Activated CD8-positive, alpha-beta memory T cell treated with anti-CD3 and anti-CD28 coated beads, Interleukin-2, amount 50 U/mL, for 1 hour (primary cell): Measurements from ENCODE around the gene NKAIN1.
"Not testable (repeated sequence)": the region's sequence is repeated elsewhere in the genome, so short reads cannot be mapped to it uniquely, and the experiment has no call there.

Source experiments
- DNase-seq: peaks from one replicate; pipeline ENCODE4 v3.0.0-alpha.2; 2020; ENCODE audit errors: extremely low read depth

Gene NKAIN1

DNA sequence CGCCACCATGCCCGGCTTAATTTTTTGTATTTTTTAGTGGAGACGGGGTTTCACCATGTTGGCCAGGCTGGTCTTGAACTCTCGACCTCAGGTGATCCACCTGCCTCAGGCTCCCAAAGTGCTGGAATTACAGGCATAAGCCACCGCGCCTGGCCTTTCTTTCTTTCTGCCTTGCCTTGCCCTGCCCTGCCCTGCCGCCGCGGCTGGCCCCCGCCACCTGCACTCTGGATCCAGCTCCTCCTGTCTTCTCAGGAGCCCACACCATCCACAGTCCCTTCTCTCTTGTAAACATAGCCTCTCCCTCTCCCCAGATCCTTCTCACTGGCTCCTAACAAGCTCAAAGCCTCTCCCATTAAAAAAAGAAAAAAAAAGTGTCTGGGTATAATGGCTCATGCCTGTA is 44.4 kb downstream of the NKAIN1 start:
- DNase-seq, result not testable (repeated sequence)

DNA sequence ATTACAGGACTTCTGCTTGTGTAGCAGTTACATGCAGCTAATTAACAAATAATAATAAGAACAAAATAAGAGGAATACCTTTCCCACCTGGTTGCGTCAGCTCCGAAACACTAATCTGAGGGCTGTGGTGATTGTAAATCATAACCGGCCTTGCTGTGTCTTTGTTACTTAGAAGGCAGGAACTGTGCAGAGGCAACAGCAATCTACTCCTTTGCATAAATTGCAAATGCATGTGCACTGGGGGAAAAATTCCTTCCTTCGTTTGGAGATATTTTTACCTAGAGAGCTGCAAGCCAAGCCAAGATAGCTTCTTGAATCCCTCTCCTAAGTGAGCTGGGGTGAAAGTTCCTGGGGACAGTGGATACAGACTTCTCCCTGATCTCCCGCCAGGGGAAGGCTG is 46.0 kb downstream of the NKAIN1 start:
- no peak for DNase-seq

DNA sequence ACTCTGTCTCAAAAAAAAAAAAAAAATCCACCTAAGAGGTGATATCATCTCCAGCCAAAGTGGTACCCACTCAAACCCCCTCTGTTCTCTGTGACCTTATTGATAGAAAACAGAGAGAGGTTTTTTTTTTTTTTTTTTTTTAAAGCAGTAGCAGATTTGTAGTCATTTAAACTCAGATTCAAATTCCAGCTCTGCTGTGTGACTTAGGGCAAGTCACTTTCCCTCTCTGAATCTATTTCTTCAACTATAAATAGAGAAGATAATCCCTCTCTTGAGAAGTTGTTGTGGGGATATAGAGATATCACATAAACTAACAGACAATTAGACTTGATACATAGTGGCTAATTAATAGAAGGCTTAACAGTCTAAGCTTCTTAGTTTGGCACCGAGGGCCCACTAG is 48.4 kb downstream of the NKAIN1 start:
- no peak for DNase-seq

DNA sequence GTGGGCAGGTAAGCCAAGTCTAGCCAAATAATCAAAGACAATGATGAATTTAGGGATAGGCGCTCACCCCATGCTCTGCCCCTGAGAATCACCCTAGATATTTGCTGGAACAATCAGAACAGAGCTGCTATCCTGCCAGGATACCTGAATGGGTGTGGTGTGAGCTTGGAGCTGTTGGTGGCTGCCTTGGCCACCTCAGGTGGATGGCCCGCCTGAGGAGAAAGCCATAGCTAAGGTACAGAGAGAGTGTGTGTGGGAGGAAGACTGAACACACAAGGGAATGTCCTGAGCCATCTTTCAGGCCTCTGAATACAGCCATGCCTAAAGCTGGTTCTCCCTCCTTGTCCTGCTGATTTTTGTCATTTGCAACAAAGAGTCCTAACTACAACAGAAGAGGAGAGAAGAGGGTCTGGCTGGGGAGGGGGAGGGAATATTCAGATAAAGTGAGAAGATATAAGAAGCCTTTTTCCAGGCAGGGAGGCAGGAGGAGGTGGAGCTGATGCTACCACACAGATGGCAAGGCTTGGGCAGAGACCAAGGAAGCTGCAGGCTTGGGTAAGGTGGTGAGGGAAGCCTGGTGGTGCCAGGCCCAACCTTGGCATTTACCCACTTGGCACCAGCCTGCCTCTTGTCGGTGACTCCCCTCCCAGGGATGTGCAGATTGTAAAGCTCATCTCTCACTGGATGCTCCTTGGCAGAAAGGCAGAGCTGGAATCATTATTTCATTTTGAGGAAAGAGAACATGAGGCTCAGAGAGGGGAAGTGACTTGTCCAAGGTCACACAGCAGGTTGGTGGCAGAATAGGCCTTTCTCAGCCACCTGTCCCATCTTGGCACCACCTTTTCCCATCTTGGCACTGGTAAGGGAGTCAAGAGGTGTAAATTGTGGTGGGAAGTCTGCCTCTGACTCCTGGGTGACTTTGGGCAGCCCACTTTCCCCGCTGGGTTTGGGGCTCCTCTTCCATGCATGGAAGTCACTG is 49.7 kb downstream of the NKAIN1 start:
- no peak for DNase-seq

DNA sequence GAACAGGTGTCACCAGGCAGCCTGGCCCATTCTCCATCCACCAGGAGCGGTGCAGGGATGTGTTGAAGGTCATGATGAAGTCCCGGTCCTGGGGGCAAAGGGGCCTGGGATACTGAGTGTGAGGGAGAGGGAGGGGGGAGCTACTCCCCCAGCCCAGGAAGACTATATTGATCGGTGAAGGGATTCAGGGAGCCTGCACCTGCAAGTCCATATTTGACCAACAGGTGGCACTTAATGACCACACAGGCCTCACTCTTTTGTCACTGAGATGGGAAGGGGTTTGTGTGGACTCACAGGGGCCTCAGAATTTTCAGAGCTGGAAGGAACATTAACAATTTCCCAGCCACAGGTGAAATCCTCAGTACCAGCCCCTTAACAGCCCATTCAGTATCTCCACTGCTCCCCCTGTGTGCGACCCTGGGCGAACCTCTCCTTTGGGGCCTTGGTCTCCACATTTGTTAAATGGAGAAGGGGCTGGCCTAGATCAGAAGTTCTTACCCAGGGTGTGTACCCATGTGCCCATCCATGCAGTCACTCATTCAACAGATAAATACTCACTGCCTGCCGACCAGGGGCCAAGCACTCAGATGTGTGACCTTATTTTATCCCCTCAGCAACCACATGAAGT is 55.6 kb downstream of the NKAIN1 start:
- DNase-seq, result no peak

DNA sequence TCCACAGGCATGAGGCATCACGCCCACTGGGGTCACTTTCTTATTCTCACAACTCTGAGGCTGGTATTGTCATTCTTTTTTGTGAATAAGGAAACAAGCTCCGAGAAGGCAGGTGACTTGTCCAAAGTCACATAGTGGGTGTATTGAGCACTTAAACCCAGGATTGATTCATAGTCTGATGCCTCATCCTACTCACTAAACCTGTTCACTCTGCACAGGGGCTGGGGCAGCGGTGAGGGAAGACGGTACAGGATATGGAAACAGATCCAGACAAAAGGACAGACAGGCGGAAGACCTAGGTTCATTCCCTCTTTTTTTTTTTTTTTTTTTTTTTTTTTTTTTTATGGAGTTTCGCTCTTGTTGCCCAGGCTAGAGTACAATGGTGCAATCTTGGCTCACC is 56.6 kb downstream of the NKAIN1 start:
- DNase-seq, result no peak

DNA sequence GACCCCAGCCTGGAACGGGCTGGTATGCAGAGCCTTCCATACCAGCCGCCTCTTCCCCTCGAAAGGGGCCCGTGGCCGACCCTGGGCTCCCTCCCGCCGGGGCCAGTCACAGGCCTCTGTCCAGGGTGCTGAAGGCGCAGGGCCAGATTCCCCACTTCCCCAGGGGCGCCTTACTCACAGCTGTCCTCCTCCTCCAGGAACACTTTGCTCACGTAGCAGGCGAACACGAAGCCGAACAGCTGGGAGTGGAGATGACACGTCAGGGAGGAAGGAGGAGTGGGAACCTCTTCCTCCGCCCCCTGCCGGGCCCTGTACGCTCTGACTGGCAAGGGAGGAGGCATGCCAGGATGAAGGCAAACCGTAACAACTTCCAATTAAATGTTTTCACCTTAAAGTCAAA is 57.3 kb downstream of the NKAIN1 start:
- no peak for DNase-seq

DNA sequence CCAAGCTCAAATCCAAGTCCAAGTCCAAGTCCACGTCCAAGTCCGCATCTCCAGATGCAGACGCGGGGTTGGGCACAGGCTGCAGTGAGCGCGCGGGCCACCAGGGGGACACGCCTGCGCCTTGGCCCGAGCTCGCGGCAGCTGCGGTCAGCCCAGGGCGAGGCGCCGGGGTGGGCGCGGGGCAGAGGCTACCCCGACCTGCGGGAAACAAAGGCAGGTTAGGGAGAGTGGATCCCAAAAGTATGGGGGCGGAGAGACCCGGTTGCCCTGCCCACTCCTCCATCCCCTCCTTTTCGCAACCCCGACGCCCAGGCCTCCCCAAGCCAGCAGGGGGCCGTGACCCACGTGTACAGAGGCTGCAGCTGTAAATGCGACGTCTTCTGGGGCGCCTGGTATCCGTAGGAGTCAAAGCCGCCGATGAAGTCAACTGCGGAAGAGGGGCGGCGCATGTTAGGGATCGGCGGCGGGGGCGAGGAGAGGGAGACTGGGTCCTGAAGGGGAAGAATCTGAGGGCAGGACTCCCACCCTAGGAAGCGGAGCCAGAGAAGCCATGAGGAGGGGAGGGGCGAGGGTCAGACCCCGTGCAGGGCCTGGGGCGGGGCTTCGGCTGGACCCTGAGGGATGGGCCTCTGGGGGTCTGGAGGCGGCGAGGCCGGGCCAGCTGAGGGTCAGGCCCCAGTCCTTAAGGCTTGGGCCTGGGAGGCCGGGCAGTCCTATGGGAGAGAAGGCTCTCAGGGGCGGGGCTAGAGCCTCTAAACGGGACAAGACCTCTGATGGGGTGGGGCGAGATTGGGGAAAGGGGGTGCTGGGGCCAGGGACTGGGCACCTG is 58.0 kb downstream of the NKAIN1 start:
- DNase-seq, result no peak

DNA sequence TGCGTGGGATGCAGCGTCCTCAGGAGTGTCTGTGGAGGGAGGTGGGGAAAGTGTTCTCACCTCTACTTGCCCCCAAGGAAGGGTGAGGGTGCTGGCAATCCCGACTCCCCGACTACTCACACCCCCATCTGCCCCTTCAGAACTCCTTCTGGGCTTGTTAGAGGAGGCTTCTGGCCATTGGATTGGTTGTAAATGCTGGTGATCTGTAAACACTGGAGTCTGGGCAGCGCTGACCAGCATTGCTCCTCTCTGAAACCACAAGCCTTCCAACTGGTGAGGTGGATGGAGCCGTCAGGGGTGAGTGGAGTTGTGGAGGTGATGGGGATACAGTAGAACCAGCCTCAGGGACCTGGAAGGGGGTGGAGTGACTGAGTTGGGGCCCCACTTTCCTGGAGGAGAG is 59.3 kb downstream of the NKAIN1 start:
- no peak for DNase-seq

DNA sequence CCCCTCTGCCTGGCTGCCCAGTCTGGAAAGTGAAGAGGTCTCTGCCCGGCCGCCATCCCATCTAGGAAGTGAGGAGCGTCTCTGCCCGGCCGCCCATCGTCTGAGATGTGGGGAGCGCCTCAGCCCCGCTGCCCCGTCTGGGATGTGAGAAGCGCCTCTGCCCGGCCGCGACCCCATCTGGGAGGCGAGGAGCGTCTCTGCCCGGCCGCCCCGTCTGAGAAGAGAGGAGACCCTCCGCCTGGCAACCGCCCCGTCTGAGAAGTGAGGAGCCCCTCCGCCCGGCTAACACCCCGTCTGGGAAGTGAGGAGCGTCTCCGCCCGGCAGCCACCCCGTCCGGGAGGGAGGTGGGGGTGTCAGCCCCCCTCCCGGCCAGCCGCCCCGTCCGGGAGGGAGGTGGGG is 63.4 kb downstream of the NKAIN1 start:
- DNase-seq, result not testable (repeated sequence)

DNA sequence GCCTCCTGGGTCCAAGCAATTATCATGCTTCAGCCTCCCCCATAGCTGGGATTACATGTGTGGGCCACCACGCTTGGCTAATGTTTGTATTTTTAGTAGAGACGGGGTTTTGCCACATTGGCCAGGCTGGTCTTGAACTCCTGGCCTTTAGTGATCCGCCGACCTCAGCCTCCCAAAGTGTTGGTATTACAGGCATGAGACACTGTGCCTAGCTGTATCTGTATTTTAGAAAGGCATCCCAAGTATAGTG is 69.3 kb downstream of the NKAIN1 start:
- DNase-seq, result no peak

DNA sequence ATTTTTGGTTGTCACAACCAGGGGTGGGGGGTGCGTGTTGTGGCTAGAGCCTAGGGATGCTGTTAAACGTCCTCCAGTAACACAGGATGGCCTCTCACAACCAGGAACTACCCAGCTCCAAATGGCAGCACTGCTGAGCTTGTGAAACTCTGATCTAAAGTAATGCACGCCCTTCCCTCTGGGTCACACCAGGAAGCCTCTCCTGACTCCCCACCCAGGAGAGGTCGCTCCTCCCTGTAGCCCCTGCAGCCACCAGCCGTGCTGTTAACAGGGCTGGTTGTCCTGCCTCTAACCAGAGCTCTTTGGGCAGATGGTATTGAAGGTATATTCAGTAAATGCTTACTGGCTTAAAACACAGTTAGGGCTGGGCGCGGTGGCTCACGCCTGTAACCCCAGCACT is 73.2 kb downstream of the NKAIN1 start:
- DNase-seq, result no peak

DNA sequence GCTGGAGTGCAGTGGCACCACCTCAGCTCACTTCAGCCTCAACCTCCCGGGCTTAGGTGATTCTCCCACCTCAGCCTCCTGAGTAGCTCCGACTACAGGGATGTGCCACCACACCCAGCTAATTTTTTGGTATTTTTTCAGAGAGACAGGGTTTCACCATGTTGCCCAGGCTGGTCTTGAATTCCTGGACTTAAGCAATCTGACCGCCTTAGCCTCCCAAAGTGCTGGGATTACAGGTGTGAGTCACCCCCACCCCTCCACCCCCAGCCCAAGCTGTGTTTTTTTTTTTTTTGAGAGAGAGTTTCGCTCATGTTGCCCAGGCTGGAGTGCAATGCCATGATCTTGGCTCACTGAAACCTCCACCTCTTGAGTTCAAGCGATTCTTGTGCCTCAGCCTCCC is 75.4 kb downstream of the NKAIN1 start:
- DNase-seq, result no peak

DNA sequence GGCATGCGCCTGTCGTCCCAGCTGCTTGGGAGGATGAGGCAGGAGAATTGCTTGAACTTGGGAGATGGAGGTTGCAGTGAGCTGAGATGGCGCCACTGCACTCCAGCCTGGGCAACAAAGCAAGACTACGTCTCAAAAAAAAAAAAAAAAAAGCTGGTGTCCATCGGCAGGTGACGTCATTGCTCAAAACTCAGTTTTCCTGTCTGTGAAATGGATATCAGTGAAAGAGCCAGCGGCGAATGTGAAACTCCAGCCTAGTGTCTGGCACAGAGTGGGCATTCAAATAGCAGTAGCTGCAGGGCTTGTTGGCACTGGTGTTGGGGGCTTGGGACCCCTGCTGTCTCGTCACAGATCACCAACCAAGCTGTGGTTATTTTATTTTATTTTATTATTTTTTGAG is 75.8 kb downstream of the NKAIN1 start:
- no peak for DNase-seq

DNA sequence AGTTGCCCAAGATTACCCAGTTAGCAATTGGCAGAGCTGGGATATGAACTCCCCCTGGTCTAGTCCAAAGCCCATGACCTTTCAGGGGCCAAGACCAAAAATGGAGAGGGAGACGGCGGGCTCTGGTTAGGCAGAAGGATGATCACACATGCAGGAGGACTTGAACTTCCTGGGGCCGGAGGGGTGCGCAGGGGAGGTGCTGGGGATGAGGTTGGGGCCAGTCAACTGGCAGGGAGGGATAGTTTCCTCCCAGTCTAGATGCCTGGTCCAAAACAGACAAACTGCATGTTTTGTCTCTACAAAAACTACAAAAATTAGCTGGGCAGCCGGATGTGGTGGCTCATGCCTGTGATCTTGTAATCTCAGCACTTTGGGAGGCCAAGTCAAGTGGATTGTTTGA is 78.1 kb downstream of the NKAIN1 start:
- no peak for DNase-seq

DNA sequence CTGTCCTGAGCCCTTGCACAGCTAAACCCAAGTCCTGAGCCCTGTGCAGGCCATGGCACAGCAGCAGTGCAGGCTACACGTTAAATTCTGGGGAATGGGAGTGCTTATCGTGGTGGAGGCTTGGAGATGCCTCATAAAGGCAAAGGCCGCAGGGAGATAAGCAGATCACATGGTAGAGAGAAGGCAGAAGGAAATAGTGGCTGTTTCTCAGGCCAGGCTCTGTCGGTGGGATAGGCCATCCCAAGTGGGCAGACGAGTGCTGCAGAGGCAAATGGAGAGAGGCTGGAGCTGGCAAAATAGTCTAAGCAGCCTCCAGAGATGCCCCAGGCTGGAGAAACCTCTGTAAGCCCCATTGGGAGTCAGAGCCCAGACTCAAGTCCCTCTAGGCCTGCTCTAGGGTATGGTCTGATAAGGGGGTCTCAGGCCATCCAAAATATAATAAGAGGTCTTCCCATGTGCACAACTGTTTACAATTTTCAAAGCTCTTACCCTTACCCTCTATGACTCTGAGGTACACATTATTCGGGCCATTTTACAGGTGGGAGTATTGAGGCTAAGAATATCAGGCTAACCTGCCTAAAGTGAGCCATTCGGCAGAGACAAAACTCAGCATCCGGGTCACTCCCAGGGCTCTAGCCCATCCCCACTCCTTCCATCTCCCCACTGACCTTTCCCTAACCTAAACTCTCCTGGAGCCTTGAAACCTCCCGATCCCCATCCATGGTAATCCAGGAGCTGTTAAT is 79.6 kb downstream of the NKAIN1 start:
- DNase-seq, result no peak

DNA sequence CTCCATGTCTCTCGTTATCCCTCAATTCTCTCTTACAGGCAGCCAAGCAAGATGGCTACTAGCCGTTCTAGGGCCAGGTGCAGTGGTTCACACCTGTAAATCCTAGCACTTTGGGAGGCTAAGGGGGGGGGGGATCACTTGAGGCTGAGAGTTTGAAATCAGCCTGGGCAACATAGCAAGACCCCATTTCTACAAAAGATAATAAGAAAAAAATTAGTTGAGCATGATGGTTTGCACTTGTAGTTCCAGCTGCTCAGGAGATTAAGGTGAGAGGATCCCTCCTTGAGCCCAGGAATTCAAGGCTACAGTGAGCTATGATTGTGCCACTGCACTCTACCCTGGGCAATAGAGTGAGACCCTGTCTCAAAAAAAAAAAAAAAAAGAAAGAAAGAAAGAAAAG is 80.4 kb downstream of the NKAIN1 start:
- DNase-seq, result no peak

DNA sequence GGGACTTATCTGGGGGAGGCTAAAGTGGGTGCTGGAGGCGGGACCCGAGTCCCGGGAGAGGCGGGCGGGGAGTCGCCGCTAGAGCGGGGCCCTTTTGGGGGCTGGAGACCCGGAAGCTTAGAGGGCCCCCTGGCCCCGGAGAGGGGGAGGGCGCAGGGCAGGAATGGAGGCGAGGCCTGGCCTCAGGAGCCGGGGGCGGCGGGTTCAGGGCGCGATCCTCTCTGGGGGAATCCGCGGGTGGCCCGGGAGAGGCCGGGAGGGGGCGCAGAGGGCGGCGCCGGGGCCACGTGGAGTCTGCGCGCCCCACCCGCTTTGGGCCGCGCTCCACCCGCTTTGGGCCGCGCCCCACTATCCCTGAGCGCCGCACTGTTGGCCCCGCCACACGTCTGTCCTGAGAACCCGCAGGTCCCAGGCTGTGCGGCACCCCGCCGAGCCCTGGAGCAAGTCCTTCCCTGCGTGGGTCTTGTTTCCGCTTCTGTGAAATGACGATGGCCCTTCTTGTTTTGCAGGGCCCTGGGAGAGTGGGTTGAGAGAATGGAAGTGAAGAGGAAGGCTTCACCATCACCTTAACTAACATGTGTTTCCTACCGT is 84.4 kb downstream of the NKAIN1 start:
- no peak for DNase-seq

DNA sequence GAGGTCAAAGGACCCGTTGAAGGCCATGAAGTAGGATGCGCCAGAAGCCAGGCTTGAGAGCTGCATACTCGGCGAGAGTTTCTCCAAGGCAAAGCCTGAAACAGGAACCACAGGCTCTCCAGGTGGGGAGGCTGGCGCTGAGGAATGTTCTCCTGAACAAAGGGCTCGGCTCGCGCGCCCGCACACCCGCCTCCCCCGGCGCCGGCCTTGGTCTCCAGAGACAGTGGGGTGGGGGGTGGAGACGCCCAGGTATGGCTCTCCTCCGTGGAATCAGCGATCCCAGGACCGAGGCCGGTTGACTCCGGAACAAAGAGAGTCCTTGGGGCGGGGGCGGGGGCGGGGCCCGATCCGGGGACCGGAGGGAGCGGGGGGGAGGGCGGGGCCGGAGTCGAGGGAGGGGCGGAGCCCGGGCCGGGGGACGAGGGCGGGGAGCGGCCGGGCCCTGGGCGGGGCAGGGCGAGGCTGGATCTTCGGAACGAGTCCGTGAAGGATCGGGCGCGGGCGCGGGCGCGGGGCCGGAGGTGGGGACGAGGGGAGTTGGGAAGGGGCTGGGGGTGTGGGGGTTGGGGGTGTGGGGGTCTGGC is 85.0 kb downstream of the NKAIN1 start:
- no peak for DNase-seq

DNA sequence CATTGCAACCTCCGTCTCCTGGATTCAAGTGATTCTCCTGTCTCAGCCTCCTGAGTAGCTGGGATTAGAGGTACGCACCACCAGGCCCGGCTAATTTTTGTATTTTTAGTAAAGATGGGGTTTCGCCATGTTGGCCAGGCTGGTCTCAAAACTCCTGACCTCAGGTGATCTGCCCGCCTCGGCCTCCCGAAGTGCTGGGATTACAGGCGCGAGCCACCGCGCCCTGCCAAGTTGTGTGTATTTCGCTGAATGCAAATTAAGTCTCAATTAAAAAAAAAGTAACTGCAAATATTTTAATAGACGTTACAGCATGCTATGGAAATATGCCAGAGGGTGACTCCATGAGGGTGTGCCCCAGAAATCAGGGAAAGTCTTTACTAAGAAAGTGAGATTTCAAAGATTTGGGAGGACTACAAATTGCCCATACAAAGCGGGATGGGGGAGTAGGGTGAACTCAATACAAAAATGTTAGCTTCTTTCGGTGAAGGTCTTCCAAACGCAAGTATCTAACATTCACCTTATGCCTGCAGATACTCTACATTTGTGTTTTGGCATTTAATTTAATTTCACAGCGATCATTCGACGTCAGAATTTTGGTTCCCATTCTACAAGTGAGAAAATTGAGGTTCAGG is 85.6 kb downstream of the NKAIN1 start:
- no peak for DNase-seq

DNA sequence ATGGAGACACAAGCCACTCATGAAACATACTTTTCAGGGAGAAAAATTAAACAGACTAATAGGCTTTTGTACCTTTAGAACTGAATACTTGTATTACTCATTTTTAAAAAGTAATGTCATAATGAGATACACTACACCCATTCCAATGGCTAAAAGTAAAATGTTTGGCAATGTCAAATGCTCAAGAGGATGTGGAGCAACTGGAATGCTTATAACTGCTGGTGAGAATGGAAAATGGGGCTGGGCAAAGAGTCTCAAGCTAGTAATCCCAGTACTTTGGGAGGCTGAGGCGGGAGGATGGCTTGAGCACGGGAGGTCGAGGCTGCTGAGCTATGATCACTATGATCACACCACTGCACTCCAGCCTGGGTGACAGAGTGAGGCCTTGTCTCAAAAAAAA is 86.3 kb downstream of the NKAIN1 start:
- DNase-seq, result no peak
